Osteocyte (in vitro differentiated cells): ENCODE data around the gene CADPS. TPM values are rescaled to one million over a fixed set of nuclear protein-coding genes. Genes with fewer than 3 reads are reported as not detected.

Source experiments
- DNase-seq: peaks from one replicate; pipeline ENCODE4 v3.0.0; 2021; ENCODE audit warnings: mixed read lengths; ENCODE audit not compliant: unreplicated experiment; ENCODE audit errors: extremely low spot score
- H3K27ac Mint-ChIP-seq: one replicate; pipeline ENCODE4 v1.8.0; 2021; ENCODE audit warnings: mild to moderate bottlenecking, mixed read lengths; ENCODE audit not compliant: unreplicated experiment
- H3K27me3 Mint-ChIP-seq: one replicate; pipeline ENCODE4 v1.8.0; 2021; ENCODE audit warnings: mixed read lengths; ENCODE audit not compliant: unreplicated experiment
- H3K36me3 Mint-ChIP-seq: one replicate; pipeline ENCODE4 v1.8.0; 2021; ENCODE audit warnings: mixed read lengths; ENCODE audit not compliant: unreplicated experiment
- H3K4me1 Mint-ChIP-seq: one replicate; pipeline ENCODE4 v1.8.0; 2021; ENCODE audit warnings: mixed read lengths; ENCODE audit not compliant: unreplicated experiment
- H3K4me3 Mint-ChIP-seq: one replicate; pipeline ENCODE4 v1.8.0; 2021; ENCODE audit warnings: mild to moderate bottlenecking, moderate library complexity, mixed read lengths; ENCODE audit not compliant: unreplicated experiment
- H3K9me3 Mint-ChIP-seq: one replicate; pipeline ENCODE4 v1.8.0; 2021; ENCODE audit warnings: mixed read lengths; ENCODE audit not compliant: unreplicated experiment
- CTCF ChIP-seq: fragments of 200-600 bp; sonication (generic); IDR thresholded peaks from 2 replicates; pipeline ENCODE4 v1.5.0; 2021; ENCODE audit warnings: antibody characterized with exemption, mild to moderate bottlenecking, moderate library complexity
- total RNA-seq: library from RNA; stranded (reverse); gene quantifications from 2 replicates; pipeline ENCODE4 v1.2.1, GENCODE V29; 2021

CADPS gene
- total RNA-seq, 1 donor from 2014 or later = not detected

- no peak for DNase-seq
- Mint-ChIP-seq H3K36me3 (no peaks in the 10 kb centered on the region), H3K9me3 (no peaks in the 10 kb centered on the region), H3K27me3 (no peaks in the 10 kb centered on the region), H3K27ac (no peak overlapping the region), H3K4me1 (no peaks in the 10 kb centered on the region), H3K4me3 (no peak overlapping the region)
- TF ChIP-seq CTCF = no peak
Observed at GRCh38 chr3:62835554-62836236, 39.5 kb downstream of the CADPS start.

GRCh38 chr3:62833538-62833937 is 41.7 kb downstream of the CADPS start:
- Mint-ChIP-seq H3K27me3 (no peaks in the 10 kb centered on the region), H3K27ac (no peak overlapping the region), H3K9me3 (no peaks in the 10 kb centered on the region), H3K4me3 (no peak overlapping the region), H3K36me3 (no peaks in the 10 kb centered on the region), H3K4me1 (no peaks in the 10 kb centered on the region)
- no peak for TF ChIP-seq CTCF
- DNase-seq = no peak

DNA sequence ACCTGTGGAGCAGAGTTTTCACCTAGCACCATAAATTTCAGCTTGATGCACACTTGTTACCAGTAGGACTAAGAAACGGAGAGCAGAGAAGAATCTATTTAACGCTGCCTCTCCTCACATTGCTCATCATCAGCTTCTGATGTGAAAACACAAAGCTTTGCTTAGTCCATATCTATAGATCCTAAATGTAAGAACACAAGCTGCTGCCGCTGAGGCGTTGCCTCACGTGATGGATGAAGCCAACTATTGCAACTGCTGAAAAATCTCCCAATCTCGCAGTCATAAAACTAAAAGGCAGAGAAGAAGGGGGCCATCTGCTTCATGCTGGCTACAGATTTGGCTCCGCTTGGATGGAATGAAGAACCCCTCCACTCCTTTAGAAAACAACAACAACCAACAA is 42.7 kb downstream of the CADPS start:
- Mint-ChIP-seq H3K9me3 (no peaks in the 10 kb centered on the region), H3K4me1 (no peaks in the 10 kb centered on the region), H3K4me3 (no peak overlapping the region), H3K36me3 (no peaks in the 10 kb centered on the region), H3K27ac (no peak overlapping the region), H3K27me3 (no peaks in the 10 kb centered on the region)
- no peak for DNase-seq
- TF ChIP-seq CTCF = no peak

- Mint-ChIP-seq H3K9me3 (no peaks in the 10 kb centered on the region), H3K36me3 (no peaks in the 10 kb centered on the region), H3K4me3 (no peak overlapping the region), H3K27me3 (no peaks in the 10 kb centered on the region), H3K27ac (no peak overlapping the region), H3K4me1 (no peaks in the 10 kb centered on the region)
- no peak for TF ChIP-seq CTCF
- no peak for DNase-seq
Observed at GRCh38 chr3:62830727-62831322, 44.4 kb downstream of the CADPS start.

DNA sequence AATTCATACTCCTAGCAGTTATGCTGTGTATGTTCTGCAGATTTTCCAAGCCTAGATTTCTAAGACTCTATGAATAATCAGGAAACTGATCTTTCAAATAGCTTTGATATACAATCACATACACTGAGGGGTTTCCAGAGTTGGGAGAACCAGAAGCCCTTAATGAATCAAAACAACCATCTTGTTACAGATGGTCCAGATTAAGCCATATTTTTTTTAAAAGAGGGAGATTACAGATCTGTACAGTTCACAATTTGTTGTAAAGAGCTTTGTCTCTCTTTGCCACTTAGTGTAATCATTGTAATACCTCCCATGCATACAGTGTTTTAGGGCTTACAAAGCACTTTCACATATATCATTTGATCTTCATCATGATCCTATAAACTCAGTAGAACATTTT is 47.7 kb downstream of the CADPS start:
- Mint-ChIP-seq H3K27me3 (no peaks in the 10 kb centered on the region), H3K4me3 (no peak overlapping the region), H3K36me3 (no peaks in the 10 kb centered on the region), H3K4me1 (no peaks in the 10 kb centered on the region), H3K27ac (no peak overlapping the region), H3K9me3 (no peaks in the 10 kb centered on the region)
- DNase-seq = no peak
- TF ChIP-seq CTCF = no peak
